WTC11 (cell line): ENCODE results near the gene NOXO1.

ENCODE experiments used
- NFYB ChIP-seq: sonication (generic); formaldehyde crosslinking; conservative IDR thresholded peaks from 2 replicates; pipeline ENCODE4 v1.8.0; 2022; ENCODE audit warnings: low read depth, missing genetic modification reagents
- RELA ChIP-seq: sonication (generic); formaldehyde crosslinking; IDR thresholded peaks from 2 replicates; pipeline ENCODE4 v1.8.1; 2022; ENCODE audit warnings: missing genetic modification reagents, mild to moderate bottlenecking, borderline replicate concordance
- TF ChIP-seq, protein P1 (sequence below): fragments of 200-600 bp; IDR thresholded peaks from 2 replicates; pipeline ENCODE4 v1.8.0; 2022; ENCODE audit warnings: antibody characterized with exemption
- TF ChIP-seq, protein P2 (sequence below): sonication (generic); formaldehyde crosslinking; IDR thresholded peaks from 2 replicates; pipeline ENCODE4 v1.8.0; 2022; ENCODE audit warnings: mild to moderate bottlenecking, missing genetic modification reagents

GRCh38 chr16:2023092-2024031 lies 42.1 kb upstream of the NOXO1 start:
- TF ChIP-seq RELA (CRISPR knock-in tag) (no peak), NFYB (CRISPR knock-in tag) (no peak)
- TF ChIP-seq, protein P1, sequence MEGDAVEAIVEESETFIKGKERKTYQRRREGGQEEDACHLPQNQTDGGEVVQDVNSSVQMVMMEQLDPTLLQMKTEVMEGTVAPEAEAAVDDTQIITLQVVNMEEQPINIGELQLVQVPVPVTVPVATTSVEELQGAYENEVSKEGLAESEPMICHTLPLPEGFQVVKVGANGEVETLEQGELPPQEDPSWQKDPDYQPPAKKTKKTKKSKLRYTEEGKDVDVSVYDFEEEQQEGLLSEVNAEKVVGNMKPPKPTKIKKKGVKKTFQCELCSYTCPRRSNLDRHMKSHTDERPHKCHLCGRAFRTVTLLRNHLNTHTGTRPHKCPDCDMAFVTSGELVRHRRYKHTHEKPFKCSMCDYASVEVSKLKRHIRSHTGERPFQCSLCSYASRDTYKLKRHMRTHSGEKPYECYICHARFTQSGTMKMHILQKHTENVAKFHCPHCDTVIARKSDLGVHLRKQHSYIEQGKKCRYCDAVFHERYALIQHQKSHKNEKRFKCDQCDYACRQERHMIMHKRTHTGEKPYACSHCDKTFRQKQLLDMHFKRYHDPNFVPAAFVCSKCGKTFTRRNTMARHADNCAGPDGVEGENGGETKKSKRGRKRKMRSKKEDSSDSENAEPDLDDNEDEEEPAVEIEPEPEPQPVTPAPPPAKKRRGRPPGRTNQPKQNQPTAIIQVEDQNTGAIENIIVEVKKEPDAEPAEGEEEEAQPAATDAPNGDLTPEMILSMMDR: peak; percentile 98
- TF ChIP-seq, protein P2, sequence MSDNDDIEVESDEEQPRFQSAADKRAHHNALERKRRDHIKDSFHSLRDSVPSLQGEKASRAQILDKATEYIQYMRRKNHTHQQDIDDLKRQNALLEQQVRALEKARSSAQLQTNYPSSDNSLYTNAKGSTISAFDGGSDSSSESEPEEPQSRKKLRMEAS (CRISPR knock-in tag): peak; percentile 71; the same call in 1 of the 2 replicates
